ENCODE results near the gene NDUFA13. TPM values are rescaled to one million over a fixed set of nuclear protein-coding genes. Genes with fewer than 3 reads are reported as not detected.

NDUFA13 gene
- total RNA-seq, 1 experiment from 2014 or later, result 339 TPM

- ATAC-seq (peak; percentile 70), DNase-seq (ENCODE audit: low read depth, low spot score) (peak; percentile 89)
- TF ChIP-seq, protein P1, sequence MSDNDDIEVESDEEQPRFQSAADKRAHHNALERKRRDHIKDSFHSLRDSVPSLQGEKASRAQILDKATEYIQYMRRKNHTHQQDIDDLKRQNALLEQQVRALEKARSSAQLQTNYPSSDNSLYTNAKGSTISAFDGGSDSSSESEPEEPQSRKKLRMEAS (IDR thresholded peaks at IDR 0.05), result no peak
- TF ChIP-seq YY1 (IDR thresholded peaks at IDR 0.05; ENCODE audit: extremely low read depth, insufficient replicate concordance, low read depth, low read length), result peak; percentile 94
- TSS peak; percentile 72 for BruUV-seq (replicated peaks)
- ChIA-PET CTCF (interaction anchor here (0.9 to 3.2 kb wide), 7 partner anchors 63 to 288 kb away, joined by 3 to 40 read pairs (median 5); partner anchors contain the start of gene GATAD2A), RAD21 (ENCODE audit: low non-redundant PET in 1 of 2, low total read pairs in 2 of 2, uncharacterized antibody in 2 of 2, unreplicated experiment in 2 of 2) (interaction anchor here (0.6 to 1.6 kb wide), 4 partner anchors 122 to 293 kb away, joined by 3 to 4 read pairs (median 3); no protein-coding TSS in a partner anchor), POLR2A (interaction anchor here (1.1 to 2.2 kb wide), 2 partner anchors 111 to 125 kb away, joined by 3 to 10 read pairs; no protein-coding TSS in a partner anchor)
- Histone ChIP-seq H2AFZ (ENCODE audit: low read depth, low read length, poor library complexity, severe bottlenecking) (no peak overlapping the region), H3K27ac (ENCODE audit: low read depth, low read length) (peak overlapping the region; percentile 72), H4K20me1 (ENCODE audit: insufficient read depth) (peaks cover 10% of the 10 kb centered on the region; the same call in 1 of the 2 replicates), H3K4me2 (ENCODE audit: low read length) (peak overlapping the region; percentile 62), H3K4me3 (replicated peaks in 1 of 2; ENCODE audit: low read depth in 1 of 2, low read length in 2 of 2) (peak overlapping the region in 1 of 2 experiments; percentile 5; a peak in 1 of 4 replicates), H3K79me2 (ENCODE audit: insufficient read depth, low read length) (peaks cover 90% of the 10 kb centered on the region), H3K9ac (ENCODE audit: low read length) (peak overlapping the region; percentile 54), H3K36me3 (ENCODE audit: control insufficient read depth in 1 of 2, insufficient read depth in 2 of 2, low read length in 2 of 2) (peaks cover 6 to 13% of the 10 kb centered on the region in 2 experiments; a peak in 3 of 4 replicates), H3K4me1 (ENCODE audit: control insufficient read depth in 1 of 2, insufficient read depth in 2 of 2, low read length in 2 of 2) (peaks cover 19 to 43% of the 10 kb centered on the region in 2 experiments), H3K9me3 (ENCODE audit: control insufficient read depth in 1 of 2, insufficient read depth in 1 of 2, low read depth in 1 of 2, low read length in 2 of 2) (no peaks in the 10 kb centered on the region), H3K9me2 (ENCODE audit: insufficient read depth) (no peaks in the 10 kb centered on the region), H3K27me3 (ENCODE audit: insufficient read depth, low read length) (no peaks in the 10 kb centered on the region)
- intact Hi-C loops (cut with micrococcal nuclease), result loop anchor here (5.0 kb wide), 1 partner anchor 82 kb away; the partner anchor contains the start of gene GATAD2A
These were observed 26.9 kb upstream of the NDUFA13 start for GRCh38 chr19:19488875-19489690.

DNA sequence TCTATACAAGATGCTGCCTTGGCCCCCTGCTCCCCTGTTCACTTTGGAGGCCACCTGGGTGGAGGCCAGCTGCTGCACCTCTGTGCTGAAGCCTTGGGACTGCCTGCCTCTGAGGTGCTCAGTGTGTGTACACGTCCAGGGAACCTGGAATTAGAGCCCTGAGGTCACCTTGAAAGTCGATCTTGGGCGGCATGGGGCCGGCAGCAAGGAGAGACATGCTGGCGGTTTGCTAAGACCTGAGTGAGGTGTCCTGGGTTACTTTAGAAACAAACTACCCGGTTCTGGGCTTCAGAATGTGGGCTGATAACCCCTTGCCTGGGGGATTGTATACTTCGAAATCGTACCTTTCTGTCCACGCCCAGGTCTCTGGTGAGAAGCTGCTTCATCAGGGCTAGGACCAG, 26.2 kb upstream of the NDUFA13 start:
- Histone ChIP-seq H3K4me3 (replicated peaks in 1 of 2; ENCODE audit: low read depth in 1 of 2, low read length in 2 of 2) (no peak overlapping the region), H4K20me1 (ENCODE audit: insufficient read depth) (peaks cover 10% of the 10 kb centered on the region; the same call in 1 of the 2 replicates), H3K79me2 (ENCODE audit: insufficient read depth, low read length) (peaks cover 93% of the 10 kb centered on the region), H3K27ac (ENCODE audit: low read depth, low read length) (peak overlapping the region; percentile 72), H3K27me3 (ENCODE audit: insufficient read depth, low read length) (no peaks in the 10 kb centered on the region), H2AFZ (ENCODE audit: low read depth, low read length, poor library complexity, severe bottlenecking) (no peak overlapping the region), H3K9ac (ENCODE audit: low read length) (peak overlapping the region; percentile 21; the same call in 1 of the 2 replicates), H3K4me2 (ENCODE audit: low read length) (peak overlapping the region; percentile 62; the same call in 1 of the 2 replicates), H3K36me3 (ENCODE audit: control insufficient read depth in 1 of 2, insufficient read depth in 2 of 2, low read length in 2 of 2) (peaks cover 13 to 20% of the 10 kb centered on the region in 2 experiments; a peak in 3 of 4 replicates), H3K4me1 (ENCODE audit: control insufficient read depth in 1 of 2, insufficient read depth in 2 of 2, low read length in 2 of 2) (peaks cover 19 to 43% of the 10 kb centered on the region in 2 experiments), H3K9me2 (ENCODE audit: insufficient read depth) (no peaks in the 10 kb centered on the region), H3K9me3 (ENCODE audit: control insufficient read depth in 1 of 2, insufficient read depth in 1 of 2, low read depth in 1 of 2, low read length in 2 of 2) (no peaks in the 10 kb centered on the region)
- CTCF ChIA-PET, result interaction anchor here (0.9 to 3.2 kb wide), 12 partner anchors 9 to 349 kb away, joined by 3 to 40 read pairs (median 4); partner anchors contain the start of gene GATAD2A
- POLR2A ChIA-PET, result interaction anchor here (1.2 to 2.2 kb wide), 2 partner anchors 123 to 125 kb away, joined by 4 to 10 read pairs; no protein-coding TSS in a partner anchor
- BruUV-seq (replicated peaks), result TSS peak; percentile 61
- ATAC-seq (peak; percentile 13; the same call in 1 of the 2 replicates), DNase-seq (ENCODE audit: low read depth, low spot score) (no peak)
- RAD21 ChIA-PET (ENCODE audit: low non-redundant PET in 1 of 2, low total read pairs in 2 of 2, uncharacterized antibody in 2 of 2, unreplicated experiment in 2 of 2), result interaction anchor here (0.6 to 1.4 kb wide), 3 partner anchors 123 to 163 kb away, joined by 3 to 5 read pairs (median 3); no protein-coding TSS in a partner anchor
- intact Hi-C loops (cut with micrococcal nuclease), result loop anchor here (1.0 to 5.0 kb wide), 3 partner anchors 83 to 343 kb away; partner anchors contain the start of gene GATAD2A
- TF ChIP-seq, protein P2, sequence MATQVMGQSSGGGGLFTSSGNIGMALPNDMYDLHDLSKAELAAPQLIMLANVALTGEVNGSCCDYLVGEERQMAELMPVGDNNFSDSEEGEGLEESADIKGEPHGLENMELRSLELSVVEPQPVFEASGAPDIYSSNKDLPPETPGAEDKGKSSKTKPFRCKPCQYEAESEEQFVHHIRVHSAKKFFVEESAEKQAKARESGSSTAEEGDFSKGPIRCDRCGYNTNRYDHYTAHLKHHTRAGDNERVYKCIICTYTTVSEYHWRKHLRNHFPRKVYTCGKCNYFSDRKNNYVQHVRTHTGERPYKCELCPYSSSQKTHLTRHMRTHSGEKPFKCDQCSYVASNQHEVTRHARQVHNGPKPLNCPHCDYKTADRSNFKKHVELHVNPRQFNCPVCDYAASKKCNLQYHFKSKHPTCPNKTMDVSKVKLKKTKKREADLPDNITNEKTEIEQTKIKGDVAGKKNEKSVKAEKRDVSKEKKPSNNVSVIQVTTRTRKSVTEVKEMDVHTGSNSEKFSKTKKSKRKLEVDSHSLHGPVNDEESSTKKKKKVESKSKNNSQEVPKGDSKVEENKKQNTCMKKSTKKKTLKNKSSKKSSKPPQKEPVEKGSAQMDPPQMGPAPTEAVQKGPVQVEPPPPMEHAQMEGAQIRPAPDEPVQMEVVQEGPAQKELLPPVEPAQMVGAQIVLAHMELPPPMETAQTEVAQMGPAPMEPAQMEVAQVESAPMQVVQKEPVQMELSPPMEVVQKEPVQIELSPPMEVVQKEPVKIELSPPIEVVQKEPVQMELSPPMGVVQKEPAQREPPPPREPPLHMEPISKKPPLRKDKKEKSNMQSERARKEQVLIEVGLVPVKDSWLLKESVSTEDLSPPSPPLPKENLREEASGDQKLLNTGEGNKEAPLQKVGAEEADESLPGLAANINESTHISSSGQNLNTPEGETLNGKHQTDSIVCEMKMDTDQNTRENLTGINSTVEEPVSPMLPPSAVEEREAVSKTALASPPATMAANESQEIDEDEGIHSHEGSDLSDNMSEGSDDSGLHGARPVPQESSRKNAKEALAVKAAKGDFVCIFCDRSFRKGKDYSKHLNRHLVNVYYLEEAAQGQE (IDR thresholded peaks at IDR 0.05; ENCODE audit: low read depth), result no peak
- TF ChIP-seq EGR1 (IDR thresholded peaks at IDR 0.05; ENCODE audit: low read depth), result no peak
- no peak for TF ChIP-seq EZH2phosphoT487 (IDR thresholded peaks at IDR 0.05; ENCODE audit: borderline replicate concordance)
- TF ChIP-seq CEBPB (IDR thresholded peaks at IDR 0.05; ENCODE audit: low read depth), result no peak
- TF ChIP-seq ZBTB33 (IDR thresholded peaks at IDR 0.05; ENCODE audit: extremely low read depth, insufficient replicate concordance, low read length), result no peak
- TF ChIP-seq RAD21 (IDR thresholded peaks at IDR 0.05; ENCODE audit: low read depth), result no peak
- no peak for TF ChIP-seq YY1 (IDR thresholded peaks at IDR 0.05; ENCODE audit: extremely low read depth, insufficient replicate concordance, low read depth, low read length)
- TF ChIP-seq ZFX (IDR thresholded peaks at IDR 0.05), result no peak

All from HCT116 (cell line).